ENCODE measurements around the gene KIAA1328.

DNA sequence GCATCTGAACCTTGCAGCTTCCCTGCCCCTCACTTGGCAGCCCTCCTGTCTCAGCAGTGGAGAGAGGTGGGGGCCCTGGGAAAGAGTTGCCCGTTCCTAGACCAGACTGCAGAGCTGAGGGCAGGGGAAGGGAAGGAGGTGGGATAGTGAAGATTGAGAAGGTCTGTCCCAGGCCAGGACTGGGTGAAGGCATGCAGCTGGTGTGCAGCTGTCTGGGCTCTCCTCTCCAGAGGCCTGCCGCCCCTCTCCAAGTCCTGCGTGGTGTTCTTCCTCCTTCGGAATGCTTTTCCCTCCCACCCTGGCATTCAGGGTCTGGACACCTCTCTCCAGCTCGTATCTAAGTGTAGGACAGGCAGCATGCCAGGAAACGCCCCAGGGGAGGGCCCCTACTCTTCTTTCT lies 413.2 kb downstream of the KIAA1328 start:
- TF ChIP-seq, protein P1, sequence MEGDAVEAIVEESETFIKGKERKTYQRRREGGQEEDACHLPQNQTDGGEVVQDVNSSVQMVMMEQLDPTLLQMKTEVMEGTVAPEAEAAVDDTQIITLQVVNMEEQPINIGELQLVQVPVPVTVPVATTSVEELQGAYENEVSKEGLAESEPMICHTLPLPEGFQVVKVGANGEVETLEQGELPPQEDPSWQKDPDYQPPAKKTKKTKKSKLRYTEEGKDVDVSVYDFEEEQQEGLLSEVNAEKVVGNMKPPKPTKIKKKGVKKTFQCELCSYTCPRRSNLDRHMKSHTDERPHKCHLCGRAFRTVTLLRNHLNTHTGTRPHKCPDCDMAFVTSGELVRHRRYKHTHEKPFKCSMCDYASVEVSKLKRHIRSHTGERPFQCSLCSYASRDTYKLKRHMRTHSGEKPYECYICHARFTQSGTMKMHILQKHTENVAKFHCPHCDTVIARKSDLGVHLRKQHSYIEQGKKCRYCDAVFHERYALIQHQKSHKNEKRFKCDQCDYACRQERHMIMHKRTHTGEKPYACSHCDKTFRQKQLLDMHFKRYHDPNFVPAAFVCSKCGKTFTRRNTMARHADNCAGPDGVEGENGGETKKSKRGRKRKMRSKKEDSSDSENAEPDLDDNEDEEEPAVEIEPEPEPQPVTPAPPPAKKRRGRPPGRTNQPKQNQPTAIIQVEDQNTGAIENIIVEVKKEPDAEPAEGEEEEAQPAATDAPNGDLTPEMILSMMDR (IDR thresholded peaks at IDR 0.05): no peak
- no peak for TF ChIP-seq ZFX (IDR thresholded peaks at IDR 0.05; ENCODE audit: borderline replicate concordance)

All from 22Rv1 (cell line).